Psoas muscle (tissue), 8 donors: ENCODE results near the gene NCAPG2. TPM values are rescaled to one million over a fixed set of nuclear protein-coding genes. Genes with fewer than 3 reads are reported as not detected.

Experiments used
- ATAC-seq, 4 donors: fragments of 200-7000 bp; cut with Tn5 transposase; one replicate each; pipeline ENCODE4 v1.9.1; 2020; ENCODE audit warnings: moderate library complexity in 3 of 4, mild to moderate bottlenecking in 2 of 4
- DNase-seq, 2 donors: peaks; one replicate each; pipeline ENCODE4 v3.0.0-alpha.2; 2020
- H3K27ac ChIP-seq: fragments of 200-600 bp; one replicate; pipeline ENCODE4 v1.8.0; 2022
- H3K27me3 ChIP-seq, 3 donors: fragments of 200-600 bp in 1 of 3; one replicate each; pipeline versions ENCODE4 v1.6.1 to v1.8.0; 2013 to 2022; ENCODE audit warnings: low read length in 2 of 3, mild to moderate bottlenecking in 2 of 3, moderate library complexity in 1 of 3; ENCODE audit not compliant: insufficient read depth in 3 of 3
- H3K36me3 ChIP-seq, 2 donors: fragments of 200-600 bp in 1 of 2; one replicate each; pipeline versions ENCODE4 v1.6.1 to v1.8.0; 2013 to 2022; ENCODE audit warnings: low read depth in 1 of 2, mild to moderate bottlenecking in 1 of 2, moderate library complexity in 1 of 2; ENCODE audit not compliant: insufficient read depth in 1 of 2
- H3K4me1 ChIP-seq: fragments of 200-600 bp; one replicate; pipeline ENCODE4 v1.8.0; 2022
- H3K4me3 ChIP-seq: fragments of 200-600 bp; one replicate; pipeline ENCODE4 v1.8.0; 2022; ENCODE audit warnings: mild to moderate bottlenecking
- H3K9me3 ChIP-seq: fragments of 200-600 bp; one replicate; pipeline ENCODE4 v1.8.0; 2022
- WGBS, 3 donors: extraction: QIAGEN DNeasy Blood & Tissue Kit; methylation state at CpG; one replicate each; pipeline versions ENCODE4 v1.1.6 to v1.1.7; 2013; 5-methylcytosine and 5-hydroxymethylcytosine counted together
- intact Hi-C, 2 donors: fragments of 100-400 bp; cut with DNase I; formaldehyde crosslinking; loops; one replicate each; pipeline versions ENCODE4 v1.11.0 to v1.14.2; 2022
- polyA plus RNA-seq, 3 donors: library from polyadenylated mRNA; stranded (reverse); fragments of 200-250 nt; gene quantifications; one replicate each; pipeline ENCODE4 v1.2.3, GENCODE V29; 2013
- total RNA-seq, 4 donors: library from RNA; stranded (reverse); fragmentation: NEBNext Ultra II Directional in 2 of 4; extraction: Animal tissue kit (Norgen Biotek cat#: 25700) in 2 of 4; gene quantifications; one replicate each; pipeline versions ENCODE4 v1.2.1 to v1.2.4, GENCODE V29; 2021 to 2023
- TF ChIP-seq, protein P1 (sequence below): fragments of 200-600 bp; IDR thresholded peaks from one replicate; pipeline ENCODE4 v1.8.0; 2022; ENCODE audit warnings: antibody characterized with exemption
- donor health status: healthy with polysubstance abuse.
- donor health status: DM: no; HTN: no; CAD: no; lungs with moderate emphysema.
- donor health status: Bipolar disorder and iron deficiency.
- donor health status: healthy.
- donor health status: DM: yes; HTN: yes; CAD: no.
- donor health status: DM: no; HTN: no; CAD: no.
- donor health status: DM: no; HTN: no; CAD: no.
- donor health status: DM: yes; HTN: yes; CAD: no.

NCAPG2 gene
- total and polyA plus RNA-seq, 7 donors, result 1.9 to 3.8 (median 2.8) TPM

DNA sequence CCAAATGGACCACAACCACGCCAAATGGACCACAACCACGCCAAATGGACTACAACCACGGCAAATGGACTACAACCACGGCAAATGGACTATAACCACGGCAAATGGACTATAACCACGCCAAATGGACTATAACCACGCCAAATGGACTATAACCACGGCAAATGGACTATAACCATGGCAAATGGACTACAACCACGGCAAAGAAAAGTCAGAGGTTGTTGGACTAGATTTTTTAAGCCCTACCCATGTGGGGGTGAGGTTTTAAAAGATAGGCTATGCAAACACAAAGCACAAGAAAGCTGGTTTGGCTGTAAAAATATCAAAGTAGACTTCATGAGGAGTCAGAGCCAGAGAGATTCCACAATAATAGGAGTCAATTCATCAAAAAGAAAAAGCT is 55.8 kb downstream of the NCAPG2 start:
- ATAC-seq, result no peak
- WGBS, 3 donors, result 47 to 55% (median 49%) methylated on average over 9 of the region's 9 CpGs
- no peaks in the 10 kb centered on the region for H3K9me3 ChIP-seq
- no peak for DNase-seq
- H3K4me3 ChIP-seq, result no peak overlapping the region
- no peaks in the 10 kb centered on the region for H3K4me1 ChIP-seq
- H3K27me3 ChIP-seq, result no peaks in the 10 kb centered on the region
- TF ChIP-seq, protein P1, sequence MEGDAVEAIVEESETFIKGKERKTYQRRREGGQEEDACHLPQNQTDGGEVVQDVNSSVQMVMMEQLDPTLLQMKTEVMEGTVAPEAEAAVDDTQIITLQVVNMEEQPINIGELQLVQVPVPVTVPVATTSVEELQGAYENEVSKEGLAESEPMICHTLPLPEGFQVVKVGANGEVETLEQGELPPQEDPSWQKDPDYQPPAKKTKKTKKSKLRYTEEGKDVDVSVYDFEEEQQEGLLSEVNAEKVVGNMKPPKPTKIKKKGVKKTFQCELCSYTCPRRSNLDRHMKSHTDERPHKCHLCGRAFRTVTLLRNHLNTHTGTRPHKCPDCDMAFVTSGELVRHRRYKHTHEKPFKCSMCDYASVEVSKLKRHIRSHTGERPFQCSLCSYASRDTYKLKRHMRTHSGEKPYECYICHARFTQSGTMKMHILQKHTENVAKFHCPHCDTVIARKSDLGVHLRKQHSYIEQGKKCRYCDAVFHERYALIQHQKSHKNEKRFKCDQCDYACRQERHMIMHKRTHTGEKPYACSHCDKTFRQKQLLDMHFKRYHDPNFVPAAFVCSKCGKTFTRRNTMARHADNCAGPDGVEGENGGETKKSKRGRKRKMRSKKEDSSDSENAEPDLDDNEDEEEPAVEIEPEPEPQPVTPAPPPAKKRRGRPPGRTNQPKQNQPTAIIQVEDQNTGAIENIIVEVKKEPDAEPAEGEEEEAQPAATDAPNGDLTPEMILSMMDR, result no peak
- H3K36me3 ChIP-seq, result peaks cover 0 to 39% of the 10 kb centered on the region in 2 donors
- intact Hi-C loops, result no loop called here
- no peak overlapping the region for H3K27ac ChIP-seq

DNA sequence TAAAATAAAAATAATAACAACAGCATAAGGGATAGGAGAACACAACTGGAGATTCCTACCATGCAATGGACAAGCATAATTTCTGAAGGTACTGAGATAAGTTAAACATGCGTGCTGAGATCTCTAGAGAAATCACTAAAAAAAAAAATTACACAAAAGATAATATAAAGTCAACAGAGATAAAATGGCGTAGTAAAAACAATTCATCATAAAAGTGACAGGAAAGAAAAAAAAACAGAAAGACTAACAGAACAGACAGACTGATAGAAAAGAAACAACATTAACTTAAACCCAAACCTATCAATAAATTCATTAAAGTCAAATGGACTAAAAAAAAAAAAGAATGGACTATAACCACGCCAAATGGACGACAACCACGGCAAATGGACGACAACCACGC is 56.4 kb downstream of the NCAPG2 start:
- TF ChIP-seq, protein P1, result no peak
- H3K27ac ChIP-seq, result no peak overlapping the region
- WGBS, 3 donors, result 55 to 61% (median 56%) methylated on average over 7 of the region's 7 CpGs
- H3K9me3 ChIP-seq, result no peaks in the 10 kb centered on the region
- DNase-seq, result no peak
- peaks cover 0 to 43% of the 10 kb centered on the region in 2 donors for H3K36me3 ChIP-seq
- no peak for ATAC-seq
- no peak overlapping the region for H3K4me3 ChIP-seq
- H3K27me3 ChIP-seq, result no peaks in the 10 kb centered on the region
- intact Hi-C loops, result no loop called here
- no peaks in the 10 kb centered on the region for H3K4me1 ChIP-seq

DNA sequence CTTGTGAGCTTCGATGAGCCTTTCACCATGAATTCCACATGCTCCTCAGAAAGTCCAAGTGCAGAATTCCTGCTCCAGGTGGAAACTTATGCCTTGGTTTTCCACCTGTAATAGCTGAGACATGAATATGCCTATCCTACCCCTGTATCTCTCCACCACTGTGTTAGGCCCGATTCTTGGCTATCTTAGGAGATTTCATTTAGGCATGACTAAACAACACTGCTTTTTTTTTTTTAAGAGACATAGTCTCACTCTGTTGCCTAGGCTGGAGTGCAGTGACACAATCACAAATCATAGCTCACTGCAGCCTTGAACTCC is 57.2 kb downstream of the NCAPG2 start:
- Histone ChIP-seq H3K4me3 (no peak overlapping the region), H3K9me3 (no peaks in the 10 kb centered on the region), H3K27me3 (no peaks in the 10 kb centered on the region), H3K27ac (no peak overlapping the region), H3K4me1 (no peaks in the 10 kb centered on the region), H3K36me3 (peaks cover 0 to 43% of the 10 kb centered on the region in 2 donors)
- 91 to 98% (median 97%) methylated on average over 2 of the region's 2 CpGs for WGBS, 3 donors
- intact Hi-C loops, result no loop called here
- DNase-seq (no peak), ATAC-seq (no peak)
- TF ChIP-seq, protein P1, result no peak

DNA sequence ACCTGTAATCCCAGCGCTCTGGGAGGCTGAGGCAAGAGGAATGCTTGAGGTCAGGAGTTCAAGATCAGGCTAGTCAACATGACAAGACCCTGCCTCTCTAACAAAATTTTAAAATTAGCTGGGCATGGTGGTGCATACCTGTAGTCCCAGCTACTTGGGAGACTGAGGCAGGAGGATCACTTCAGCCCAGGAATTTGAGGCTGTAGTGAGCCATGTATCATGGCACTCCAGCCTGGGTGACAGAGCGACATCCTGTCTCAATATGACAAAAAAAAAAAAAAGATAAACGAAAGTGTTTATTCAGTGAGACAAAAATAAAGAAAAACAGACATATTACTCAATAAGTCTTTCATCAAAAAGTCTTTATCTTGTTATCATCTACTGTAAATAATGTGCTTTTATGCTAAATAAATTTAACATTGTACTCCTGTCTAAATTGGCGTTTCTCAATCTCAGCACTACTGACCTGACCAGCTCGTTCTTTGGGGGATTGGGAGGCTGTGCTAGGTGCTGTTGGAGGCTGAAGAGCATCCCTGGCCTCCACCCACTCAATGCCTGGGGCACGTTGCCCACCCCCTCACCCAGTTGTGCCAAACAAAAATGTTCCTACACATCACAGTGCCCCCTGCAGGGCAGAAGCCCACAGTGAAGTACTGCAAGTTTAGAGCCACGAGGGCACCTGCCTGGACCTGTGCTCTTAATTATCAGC is 57.7 kb downstream of the NCAPG2 start:
- H3K4me3 ChIP-seq, result no peak overlapping the region
- no peaks in the 10 kb centered on the region for H3K9me3 ChIP-seq
- H3K27me3 ChIP-seq, result no peaks in the 10 kb centered on the region
- intact Hi-C loops, result no loop called here
- 91 to 95% (median 91%) methylated on average over 7 of the region's 7 CpGs for WGBS, 3 donors
- H3K36me3 ChIP-seq, result peaks cover 0 to 43% of the 10 kb centered on the region in 2 donors
- TF ChIP-seq, protein P1, result peak; percentile 15
- no peak overlapping the region for H3K27ac ChIP-seq
- no peaks in the 10 kb centered on the region for H3K4me1 ChIP-seq
- ATAC-seq (no peak), DNase-seq (no peak)

DNA sequence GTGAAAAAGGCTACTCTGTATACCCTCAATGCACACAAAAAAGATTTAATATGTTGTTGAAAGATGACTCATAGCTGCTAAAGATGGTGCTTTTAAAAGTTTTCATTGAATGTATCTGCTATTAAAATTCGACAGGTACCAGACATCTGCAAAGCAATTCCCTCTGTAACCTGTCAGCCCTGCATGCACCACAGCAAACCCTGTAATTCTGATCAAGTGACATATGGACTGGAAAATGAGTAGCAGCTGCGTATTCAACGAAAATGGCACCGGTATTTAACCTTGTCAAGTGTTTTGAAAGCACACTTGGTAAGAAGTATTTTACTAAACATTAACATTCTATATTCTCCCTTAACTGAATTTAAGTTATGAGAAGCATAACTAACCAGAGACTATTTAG is 58.8 kb downstream of the NCAPG2 start:
- peaks cover 3 to 44% of the 10 kb centered on the region in 2 donors for H3K36me3 ChIP-seq
- 86 to 93% (median 89%) methylated on average over 4 of the region's 4 CpGs for WGBS, 3 donors
- DNase-seq, result no peak

More for the DNA sequence above, 58.8 kb downstream of the NCAPG2 start:
- H3K9me3 ChIP-seq, result no peaks in the 10 kb centered on the region
- H3K27me3 ChIP-seq, result no peaks in the 10 kb centered on the region
- TF ChIP-seq, protein P1, result no peak
- H3K4me1 ChIP-seq, result no peaks in the 10 kb centered on the region
- ATAC-seq, result no peak
- H3K4me3 ChIP-seq, result no peak overlapping the region
- no peak overlapping the region for H3K27ac ChIP-seq
- intact Hi-C loops, result no loop called here
